ENCODE measurements around the gene PRADC1.

Gene PRADC1

DNA sequence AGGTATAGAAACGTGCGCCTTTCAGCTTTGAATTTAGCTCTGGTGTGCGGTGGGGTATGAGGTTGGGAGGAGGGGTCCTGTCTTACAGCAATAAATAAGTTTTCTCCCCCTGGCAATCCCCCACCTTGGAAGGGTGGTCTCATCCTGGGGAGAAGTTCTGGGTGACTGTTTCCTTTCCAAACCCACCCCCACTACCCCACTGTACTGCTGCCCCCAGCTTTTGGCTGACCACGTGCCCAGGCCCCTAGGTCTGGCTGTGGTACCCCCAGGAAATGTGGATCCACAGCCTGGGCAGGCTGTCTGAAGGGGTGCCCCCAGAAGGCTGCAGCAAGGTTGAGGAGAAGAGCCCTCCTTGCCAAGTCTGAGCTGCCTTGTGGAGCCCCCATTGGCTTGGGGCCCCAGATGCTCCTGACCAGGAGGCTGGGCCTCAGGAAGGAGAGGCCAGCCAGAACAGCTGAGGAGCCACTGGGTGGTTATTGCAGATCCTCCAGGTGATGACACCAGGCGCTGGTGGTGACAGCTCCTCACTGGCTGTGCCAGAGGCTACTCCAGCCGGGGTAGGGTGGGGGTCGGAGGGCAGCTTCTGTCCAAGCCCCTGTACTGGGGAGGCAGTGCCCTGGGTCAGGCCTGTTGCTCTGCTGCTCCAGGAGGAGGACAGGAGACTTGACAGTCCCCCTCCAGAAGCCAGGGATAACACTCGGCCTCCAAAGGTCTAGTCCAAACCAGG, 25.3 kb upstream of the PRADC1 start:
- no peak for DNase-seq

DNA sequence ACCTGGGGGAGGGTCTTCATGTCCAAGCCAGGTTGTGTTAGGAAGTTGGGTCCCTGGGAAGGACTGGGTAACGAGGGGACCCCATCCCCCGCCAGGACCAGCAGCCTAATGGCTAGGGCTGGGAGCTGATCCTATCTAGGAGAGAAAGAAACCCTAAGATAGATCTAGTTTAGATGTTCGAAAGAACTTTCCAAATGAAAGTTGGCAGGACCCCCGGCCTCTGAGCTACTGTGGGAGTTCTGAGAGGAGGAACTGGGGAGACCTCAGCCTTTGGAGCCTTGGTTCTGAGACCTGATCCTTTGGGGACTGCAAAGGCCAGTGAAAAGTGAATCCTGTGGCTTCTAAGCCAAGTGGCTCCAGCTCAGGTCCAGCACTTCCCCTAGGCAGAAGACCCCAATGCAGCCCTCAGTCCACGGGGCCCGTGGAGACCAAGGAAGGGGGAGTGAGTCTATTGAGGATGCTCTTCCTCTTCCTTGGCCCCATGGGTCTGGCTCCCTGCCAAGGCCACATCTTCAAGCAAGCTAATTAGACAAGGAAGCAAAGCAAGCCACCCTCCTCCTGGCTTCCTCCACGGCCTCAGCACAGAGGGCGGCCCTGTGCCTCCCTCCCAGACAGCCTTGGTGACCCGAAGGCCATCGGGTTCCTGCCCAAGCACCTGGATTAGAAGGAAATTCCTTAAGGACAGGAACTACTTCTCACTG, 24.5 kb upstream of the PRADC1 start:
- DNase-seq = no peak

DNA sequence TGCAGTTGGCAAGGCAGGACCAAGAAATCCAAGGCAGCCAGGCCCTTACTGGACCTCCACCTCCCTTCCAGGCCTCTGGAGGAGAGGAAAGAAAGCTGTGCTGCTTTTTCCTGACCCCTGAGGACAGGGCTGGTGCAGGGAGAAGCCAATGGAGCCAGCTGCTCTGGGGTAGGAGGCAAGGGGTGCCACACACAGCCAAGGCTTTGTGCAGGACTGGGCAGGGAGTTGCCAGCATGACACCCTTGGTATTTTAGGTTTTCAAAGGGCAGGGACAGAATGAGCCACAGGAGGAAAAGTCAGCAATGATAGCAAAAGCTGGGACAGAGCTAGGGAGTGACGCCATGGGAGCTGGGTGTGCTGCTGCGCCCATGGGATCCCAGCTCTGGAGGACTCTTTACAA, 24.0 kb upstream of the PRADC1 start:
- no peak for DNase-seq

DNA sequence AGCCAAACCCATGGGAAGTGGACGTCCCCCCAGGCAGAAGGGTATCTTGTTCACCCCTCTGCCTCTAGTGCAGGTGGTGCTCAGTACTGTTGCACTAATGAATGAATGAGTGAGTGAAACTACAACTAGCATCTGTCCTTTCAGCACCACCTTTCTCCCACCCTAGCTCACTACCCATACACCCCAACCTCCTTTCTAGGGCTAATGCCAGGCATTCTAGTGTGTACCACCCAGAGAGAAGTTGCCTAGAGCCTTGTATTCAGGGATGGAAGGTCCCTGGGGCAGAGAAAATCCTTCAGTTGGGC, 23.5 kb upstream of the PRADC1 start:
- DNase-seq = no peak

DNA sequence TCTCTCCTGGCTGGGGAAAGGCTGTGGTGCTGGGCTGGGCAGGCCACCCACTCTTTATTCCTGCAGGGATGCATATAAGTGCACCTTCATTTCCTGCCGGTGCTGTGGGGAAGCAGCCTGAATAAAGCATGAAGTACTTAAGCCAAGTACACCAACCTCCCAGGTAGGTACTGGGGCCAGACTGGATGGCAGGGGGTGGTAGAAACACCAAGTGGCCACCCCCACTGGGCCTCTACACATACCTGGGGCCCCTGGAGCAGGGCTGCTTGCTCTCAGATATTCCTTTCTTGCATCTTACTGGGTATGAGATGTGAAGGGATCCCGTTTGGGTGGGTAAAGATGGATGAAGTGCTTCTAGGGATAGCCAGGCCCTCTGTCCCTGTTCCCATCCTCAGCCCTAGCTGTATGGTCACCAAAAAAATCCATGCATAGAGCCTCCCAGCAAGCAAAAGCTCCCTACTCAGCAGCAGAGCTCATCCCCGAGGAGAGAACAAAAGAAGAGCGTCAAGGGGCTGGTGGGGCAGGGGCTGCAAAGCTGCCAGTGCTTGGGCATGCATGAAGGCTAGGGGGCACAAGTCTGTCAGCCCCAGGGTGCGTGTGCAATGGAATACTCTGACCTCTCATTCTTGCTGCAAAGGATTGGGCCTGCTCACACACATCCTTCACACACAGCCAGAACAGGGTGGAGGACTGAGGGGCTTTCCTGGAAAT, 23.0 kb upstream of the PRADC1 start:
- no peak for DNase-seq

DNA sequence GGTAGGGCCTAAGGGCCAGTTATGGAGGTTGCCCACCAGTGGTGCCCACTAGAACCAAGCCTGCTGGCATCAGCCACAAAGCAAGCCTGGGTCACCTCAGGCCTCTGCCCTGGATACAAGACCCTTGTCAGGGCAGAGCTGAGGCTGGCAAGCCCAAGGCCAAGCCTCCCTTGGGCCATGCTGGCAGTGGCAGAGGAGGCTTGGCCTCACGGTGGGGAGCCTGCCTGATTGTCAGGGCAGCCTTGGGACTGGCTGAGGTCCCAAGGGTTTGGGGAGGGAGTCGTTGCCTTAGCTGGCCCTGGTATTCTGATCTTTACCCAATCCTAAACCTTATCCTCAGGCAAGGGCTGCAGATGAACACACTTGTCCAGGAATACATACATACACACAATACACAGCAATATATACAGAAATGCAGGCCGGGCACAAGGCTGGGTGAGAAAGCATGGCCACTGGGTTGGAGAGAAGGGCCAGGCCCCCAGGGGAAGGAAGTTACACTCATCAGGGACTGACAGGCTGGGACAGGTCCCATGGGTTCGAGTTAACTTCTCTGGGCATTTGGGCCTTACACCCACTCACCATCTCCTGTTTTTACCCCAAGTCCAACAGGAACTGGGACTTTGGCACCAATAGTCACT, 22.1 kb upstream of the PRADC1 start:
- DNase-seq = no peak

DNA sequence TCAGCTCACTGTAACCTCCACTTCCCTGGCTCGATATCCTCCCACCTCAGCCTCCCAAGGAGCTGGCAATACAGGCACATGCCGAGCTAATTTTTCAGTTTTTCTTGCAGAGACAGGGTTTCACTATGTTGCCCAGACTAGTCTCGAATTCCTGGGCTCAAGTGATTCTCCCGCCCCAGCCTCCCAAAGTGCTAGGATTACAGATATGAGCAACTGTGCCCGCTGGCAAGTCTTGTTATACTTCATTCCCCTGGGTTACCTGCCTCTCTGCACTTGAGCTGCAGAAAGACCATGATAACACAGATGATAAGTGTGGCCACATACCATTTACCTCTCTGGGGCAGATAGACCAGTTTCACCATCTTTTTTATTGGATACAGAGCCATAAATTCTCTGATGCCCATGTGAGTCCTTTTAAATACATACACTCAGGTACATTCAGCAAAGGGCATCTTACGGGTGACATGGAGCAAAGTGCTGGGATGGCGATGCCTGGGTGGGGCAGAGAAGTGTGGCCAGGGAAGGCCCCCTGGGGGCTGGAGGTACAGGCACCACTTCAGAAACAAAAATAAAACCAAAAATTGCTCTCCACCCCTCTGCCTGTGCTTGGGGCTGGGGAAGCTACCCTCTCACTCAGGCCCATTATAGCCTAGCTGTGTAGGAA, 21.4 kb upstream of the PRADC1 start:
- DNase-seq = no peak

DNA sequence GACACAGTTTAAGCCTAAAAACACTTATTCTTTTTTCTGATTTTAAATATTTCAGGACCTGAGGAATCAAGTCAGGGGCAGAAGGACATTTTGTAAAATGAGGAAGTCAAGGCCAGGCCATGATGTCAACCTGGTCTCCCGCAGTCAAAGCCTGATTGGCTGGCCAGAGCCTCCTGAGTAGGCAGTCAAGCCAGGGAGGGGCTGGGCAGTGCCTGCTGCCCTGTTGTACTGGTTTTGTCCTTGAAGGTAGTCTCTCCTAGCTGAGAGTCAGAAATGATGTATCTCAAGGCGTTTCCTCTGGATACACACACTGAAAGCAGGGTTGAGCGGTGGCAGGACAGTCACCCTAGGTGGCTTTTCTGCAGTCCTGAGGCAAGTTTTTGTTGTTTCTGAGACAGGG, 20.9 kb upstream of the PRADC1 start:
- DNase-seq = no peak

DNA sequence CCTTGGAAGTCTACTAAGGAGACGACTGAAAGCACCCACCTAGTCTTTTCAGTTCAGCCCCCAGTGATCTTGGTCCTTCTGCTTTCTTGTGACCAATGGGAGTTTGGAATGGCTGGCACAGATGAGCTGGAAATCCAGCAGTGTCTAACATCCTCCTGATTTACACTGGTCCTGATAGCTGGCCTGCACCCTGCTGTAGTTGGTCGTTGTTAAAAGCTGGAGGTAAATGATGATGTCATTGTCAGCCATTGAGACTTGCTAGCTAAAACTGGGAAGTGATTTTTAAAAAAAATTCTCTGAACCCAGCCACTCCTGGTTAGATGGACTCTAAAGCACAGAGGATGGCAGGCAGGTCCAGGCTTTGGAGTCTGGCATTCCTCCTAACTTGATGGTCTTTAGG, 20.4 kb upstream of the PRADC1 start:
- no peak for DNase-seq

DNA sequence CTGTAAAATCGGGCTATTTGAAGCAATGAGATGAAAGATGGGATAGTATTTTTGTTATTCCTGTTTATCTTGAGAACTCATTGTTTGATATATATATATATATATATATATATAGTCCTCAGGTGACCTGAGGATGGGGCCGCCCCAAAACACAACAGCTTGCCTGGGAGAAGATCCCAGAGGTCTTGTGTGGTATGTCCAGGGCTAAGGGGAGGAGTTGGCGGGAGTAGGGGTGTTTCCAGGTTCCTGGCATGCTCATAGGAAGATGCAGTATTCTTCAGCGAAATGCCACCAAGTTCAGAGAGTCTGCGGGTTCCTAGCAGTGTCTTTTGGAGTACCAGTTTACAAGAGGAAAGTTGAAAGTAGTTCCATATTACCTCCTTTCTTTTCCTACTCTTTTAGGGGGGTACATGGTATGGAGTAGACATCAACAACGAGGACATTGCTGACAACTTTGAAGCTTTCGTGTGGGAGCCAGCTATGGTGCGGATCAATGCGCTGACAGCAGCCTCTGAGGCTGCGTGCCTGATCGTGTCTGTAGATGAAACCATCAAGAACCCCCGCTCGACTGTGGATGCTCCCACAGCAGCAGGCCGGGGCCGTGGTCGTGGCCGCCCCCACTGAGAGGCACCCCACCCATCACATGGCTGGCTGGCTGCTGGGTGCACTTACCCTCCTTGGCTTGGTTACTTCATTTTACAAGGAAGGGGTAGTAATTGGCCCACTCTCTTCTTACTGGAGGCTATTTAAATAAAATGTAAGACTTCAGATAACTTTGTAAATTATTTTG, 19.4 kb upstream of the PRADC1 start:
- DNase-seq = no peak

DNA sequence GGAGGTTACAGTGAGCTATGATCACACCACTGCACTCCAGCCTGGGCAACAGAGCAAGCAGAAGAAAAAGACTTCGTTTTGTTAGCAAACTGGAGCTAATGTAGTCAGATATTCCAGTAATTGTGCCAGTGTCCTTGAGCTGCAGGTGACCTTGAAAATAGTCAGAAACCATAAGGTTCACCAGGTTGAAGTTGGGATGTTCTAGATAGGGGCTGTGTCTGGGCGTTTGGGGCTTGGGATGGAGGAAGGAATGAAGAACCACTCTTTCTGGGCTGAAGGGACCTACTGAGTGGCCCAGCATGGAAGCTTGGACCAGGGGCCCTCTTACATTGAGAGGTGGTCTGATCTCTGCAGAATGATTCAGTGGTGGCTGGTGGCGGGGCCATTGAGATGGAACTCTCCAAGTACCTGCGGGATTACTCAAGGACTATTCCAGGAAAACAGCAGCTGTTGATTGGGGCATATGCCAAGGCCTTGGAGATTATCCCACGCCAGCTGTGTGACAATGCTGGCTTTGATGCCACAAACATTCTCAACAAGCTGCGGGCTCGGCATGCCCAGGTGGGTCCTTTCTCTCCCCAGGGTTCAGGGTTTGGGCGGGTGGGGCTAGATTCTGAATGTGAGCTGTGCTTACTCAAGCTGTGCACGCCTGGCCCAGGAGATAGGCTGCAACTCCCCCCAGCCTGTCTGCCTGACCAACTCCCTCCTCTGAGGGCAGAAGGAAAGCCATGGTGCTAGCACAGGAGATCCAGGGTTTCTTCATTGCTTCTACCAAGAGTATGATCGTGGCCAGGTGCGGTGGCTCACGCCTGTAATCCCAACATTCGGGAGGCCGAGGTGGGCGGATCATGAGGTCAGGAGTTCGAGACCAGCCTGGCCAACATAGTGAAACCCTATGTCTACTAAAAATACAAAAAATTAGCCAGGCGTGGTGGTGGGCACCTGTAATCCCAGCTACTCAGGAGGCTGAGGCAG, 18.1 kb upstream of the PRADC1 start:
- no peak for DNase-seq

DNA sequence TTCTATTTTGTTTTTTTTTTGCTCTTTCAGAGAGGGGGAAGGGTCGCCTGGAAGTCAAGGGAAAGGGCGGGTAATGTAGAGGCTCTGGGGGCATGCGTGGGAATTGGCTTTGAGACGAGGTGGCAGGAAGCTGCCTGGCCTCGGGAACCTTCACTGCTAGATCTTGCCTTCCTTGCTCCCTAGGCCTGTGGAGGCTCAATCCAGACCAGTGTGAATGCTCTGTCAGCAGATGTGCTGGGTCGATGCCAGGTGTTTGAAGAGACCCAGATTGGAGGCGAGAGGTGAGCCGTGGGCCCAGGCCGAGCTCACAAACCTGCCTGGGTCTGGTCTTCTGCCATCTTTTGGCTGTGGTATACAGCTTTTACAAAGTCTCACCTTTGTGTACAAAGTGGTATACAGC, 16.6 kb upstream of the PRADC1 start:
- no peak for DNase-seq

DNA sequence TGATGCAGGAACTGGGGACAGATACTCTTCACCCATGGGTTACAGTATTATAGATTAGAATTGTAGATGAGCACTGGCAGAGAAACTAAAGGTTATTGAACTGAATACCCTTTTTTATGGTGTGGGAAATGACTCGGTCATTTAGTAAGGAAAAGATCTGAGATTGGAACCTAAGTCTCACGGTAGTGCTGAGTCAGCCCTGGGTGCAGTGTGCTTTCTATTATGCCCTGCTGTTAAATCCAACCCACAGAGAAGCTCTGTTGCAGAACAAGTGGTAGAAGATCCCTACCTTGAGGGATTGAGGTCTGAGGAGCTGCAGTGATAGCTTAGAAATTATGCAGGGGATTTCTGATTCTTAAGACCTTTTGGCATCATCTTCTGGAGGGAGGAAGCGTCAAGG, 13.8 kb upstream of the PRADC1 start:
- no peak for DNase-seq

DNA sequence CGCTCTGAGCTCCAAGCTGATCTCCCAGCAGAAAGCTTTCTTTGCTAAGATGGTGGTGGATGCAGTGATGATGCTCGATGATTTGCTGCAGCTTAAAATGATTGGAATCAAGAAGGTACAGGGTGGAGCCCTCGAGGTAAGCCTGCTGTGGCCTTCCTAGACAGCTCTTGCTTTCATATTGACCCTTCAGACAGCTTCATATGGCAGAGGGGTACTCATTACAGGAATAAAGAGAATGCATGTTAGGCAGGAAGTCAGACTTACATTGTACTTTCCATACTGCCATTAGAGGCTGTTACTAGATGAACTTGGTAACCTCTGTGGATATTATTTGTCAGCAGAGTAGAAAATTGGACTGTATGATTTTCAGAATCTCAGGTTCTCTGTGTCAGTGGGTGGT, 11.5 kb upstream of the PRADC1 start:
- no peak for DNase-seq

DNA sequence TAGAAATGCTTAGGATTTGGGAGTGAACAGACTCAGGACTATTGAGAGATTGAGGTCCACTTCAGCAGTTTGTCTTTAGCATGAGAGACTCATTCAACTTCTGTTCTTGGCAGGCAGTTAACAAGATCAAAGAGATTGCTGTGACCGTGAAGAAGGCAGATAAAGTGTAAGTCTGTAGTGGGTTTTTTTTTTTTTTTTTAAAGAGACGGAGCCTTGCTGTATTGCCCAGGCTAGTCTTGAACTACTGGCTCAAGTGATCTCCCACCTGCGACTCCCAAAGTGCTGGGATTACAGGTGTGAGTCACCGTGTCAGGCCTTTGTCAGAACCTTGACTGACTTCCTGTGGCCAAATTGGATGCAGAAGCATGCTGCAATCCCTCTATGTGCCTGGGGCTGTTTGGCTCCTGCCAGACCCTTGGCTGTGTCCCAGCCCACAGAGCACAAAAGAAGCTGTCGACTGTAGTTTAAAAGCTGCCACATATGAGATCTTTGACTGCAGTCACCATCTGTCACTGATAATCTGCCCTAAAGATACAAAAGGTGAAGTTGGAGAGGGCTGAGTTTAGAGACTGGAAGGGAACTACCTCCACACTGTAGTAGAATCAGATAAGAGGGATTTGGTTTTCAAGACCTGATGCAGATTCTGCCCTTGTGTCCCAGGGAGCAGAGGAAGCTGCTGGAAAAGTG, 11.0 kb upstream of the PRADC1 start:
- DNase-seq = no peak

DNA sequence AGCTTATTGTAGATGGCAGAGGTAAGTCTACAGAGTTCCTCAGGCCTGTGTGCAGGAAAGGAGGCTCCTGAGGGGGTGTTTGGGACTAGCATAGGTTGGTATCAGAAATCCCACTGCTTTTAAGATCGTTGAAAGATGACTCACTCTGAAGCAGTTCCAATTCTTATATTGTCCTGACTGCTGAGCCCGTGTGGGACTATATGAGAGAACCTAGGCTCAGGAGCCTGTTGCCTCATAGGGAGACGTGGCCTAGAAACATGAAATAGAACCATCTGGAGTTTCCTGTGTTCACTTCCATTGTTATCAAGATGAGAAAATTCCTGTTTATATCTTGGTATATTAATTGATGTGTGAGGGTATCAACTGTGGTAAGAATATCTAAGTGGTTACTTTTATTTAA, 6.7 kb upstream of the PRADC1 start:
- no peak for DNase-seq

DNA sequence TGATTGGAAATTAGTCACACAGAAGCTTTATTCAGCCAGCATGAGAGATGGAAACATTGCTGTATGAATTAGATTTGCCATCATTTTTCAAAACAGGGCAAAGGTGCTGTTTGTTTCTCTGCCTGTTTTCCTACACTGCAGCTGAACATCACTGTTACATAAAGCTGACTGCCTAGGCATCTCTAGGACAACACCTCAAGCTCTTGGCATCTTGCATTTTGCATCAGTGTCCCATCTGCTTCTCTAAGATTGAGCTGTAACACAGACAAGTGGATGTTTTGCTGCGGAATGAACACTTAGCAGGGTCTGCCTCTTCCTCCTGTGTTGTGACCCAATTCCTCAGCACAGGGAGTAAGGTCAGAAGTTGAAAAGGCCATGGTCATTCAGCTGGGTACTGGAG, 5.9 kb upstream of the PRADC1 start:
- no peak for DNase-seq

DNA sequence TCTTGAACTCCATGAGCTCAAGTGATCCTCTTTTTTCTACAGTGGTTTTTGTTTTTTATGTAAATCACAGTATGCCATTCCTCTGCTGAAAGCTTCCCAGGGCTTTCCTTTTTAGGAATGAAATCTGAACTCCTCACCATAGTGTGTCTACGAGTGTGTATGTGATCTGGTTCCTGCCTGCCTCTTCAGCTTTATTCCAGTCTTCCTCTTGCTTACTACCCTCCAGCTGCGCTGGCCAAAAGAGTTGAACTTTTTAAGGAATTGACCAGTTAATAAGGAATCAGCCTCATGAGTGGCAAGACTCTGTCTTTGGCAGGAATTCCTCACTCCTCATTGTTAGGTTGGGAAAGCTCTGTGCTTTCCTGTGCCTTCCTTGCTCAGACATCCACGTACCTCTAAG, 5.1 kb upstream of the PRADC1 start:
- DNase-seq = no peak

DNA sequence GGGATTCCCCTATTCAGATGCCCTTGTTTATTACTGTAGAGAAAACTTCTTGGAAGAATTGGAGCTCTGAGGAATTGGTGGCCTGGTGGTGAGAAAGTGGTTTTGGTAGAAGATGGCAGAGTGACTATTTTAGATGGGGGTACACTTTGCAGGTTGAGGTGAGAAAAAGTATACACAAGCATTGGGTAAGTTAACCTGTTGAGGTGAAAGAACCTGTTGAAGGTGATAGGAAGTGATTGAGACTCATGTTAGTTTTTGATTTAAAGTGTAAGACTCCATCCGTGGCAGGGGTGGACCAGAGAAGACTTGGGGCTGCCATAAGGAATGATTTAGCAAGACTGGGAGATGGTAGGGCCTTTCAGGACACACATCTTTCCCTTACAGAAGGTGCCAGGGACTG, 4.1 kb upstream of the PRADC1 start:
- DNase-seq = no peak

DNA sequence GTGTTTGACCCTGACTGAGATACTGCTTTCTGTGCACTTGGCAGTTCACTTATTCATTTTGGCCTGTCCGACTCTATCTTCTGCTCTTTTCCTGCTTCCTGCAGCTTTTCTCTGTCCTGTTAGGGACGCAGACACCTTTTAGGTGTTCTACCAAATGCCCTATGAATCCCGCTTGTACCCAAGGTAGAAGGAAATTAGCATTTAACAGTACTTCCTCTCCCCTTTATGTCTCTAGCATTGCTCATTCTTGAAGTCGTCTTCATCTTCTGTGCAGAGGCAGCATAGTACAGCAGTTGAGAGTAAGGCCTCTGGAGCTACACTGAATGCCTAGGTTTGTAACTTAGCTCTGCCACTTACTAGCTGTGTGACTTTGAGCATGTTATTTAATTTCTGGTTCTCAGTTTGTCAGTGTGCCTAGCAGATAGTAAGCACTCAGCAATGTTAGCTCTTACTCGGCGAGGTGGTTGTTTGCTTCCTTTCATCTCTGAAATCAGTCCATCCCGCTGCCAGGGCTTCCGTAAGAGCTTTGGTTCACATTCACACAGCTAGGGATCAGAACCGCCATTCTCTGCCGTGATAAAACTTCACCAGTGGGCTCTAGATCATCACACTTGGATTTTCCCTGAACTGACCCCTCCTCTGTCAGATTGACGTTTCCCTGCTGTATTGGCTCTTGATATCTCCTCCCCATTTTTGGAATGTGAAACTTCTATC, 2.4 kb upstream of the PRADC1 start:
- DNase-seq = no peak
